Subcutaneous preadipocyte (primary cell): ENCODE measurements around the gene FBXO9. TPM values are rescaled to one million over a fixed set of nuclear protein-coding genes. Genes with fewer than 3 reads are reported as not detected.

Experiments used
- small RNA-seq: library from RNA; depleted of rRNA; stranded (forward); fragments of <200 nt; gene quantifications from one replicate; pipeline ENCODE3, GENCODE V24; 2012
- total RNA-seq: library from RNA; depleted of rRNA; stranded (reverse); fragments of >200 nt; gene quantifications from 2 replicates; pipeline ENCODE4 v1.2.3, GENCODE V29; 2012

Gene FBXO9
- 42.0 and 43.4 TPM in 2 replicates for total RNA-seq

DNA sequence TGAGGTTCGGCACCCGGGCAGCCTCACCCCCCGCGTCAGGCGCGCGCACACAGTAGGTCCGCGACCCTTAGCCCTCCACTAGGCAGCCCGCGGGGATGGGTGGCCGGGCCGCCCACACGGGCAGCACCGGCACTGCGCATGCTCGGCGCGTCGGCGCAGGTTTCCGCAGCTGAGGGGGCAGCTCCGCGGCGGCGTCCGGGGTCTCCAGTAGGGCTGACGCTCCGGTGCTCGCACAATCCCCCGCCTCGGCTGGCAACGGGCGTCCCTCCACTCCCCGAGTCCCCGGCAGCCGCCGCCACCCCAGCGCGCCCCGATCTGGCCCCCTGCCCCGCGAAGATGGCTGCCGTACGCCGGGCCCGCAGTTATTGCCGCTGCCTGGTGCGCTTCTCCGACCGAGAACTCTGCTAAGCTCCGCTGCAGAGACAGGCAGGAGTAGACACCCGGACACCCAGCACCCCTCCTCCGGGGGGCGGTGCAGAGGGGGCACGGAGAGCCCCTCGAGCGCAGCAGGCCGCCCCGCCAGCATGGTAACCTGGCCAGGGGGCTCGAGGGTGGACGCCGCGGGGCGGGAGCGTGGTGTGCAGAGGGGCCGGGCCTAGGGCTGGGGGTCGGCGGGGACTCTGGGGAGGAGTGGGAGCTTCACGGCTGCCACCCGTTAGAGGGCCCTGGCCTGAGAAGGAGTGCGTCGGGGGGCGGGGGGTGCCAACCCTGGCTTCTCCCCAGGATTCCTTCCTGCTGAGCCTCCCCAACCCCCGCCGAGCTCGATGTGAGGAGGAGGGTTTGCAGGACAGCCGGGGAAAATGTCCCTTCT, at the start of gene FBXO9:
Gene FBXO9, plus strand, starts transcription at position 139 of the 811 bp plus-strand sequence. Its CDS starts 386 bp downstream, at position 525.

DNA sequence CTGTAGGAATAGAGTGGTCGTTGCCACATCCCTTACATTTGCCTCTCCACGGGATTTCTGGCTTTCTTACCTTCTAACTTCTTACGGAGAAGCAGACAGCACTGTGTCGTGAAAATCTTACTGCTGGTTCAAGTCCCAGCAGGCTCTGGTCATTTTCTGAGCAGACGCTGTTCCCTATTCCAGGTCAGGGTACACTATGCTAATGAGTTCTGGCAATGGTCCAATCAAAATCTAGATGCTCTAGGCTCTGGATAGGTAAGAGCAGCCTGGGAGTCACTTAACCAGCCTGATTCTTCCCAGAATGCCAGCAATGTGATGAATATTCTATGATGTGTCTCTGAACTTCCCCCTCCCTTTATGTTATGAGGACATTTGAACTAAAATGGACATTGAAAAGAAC, 83.5 kb downstream of the FBXO9 start, which contains the start of gene GCM1:
Gene GCM1, minus strand, starts transcription at position 158 of the 400 bp plus-strand sequence. CDS start 3,209 bp downstream, outside the sequence.

Small RNA genes lying within 50 kb of the gene (small RNA-seq; reads per million reads assigned to genes)
- not detected for gene RN7SL244P

Other genes starting within 250 kb of the FBXO9 start
- not detected in 2 replicates for gene GSTA5, start 224.6 kb upstream of the FBXO9 start, total RNA-seq
- not detected in 2 replicates for gene GSTA3, start 155.7 kb upstream of the FBXO9 start, total RNA-seq
- 25.0 and 36.7 TPM in 2 replicates for gene GSTA4, start 70.1 kb upstream of the FBXO9 start, total RNA-seq
- 7.7 and 10.2 TPM in 2 replicates for gene CILK1, start 3.6 kb upstream of the FBXO9 start, total RNA-seq
- not detected in 2 replicates for gene GCM1, start 83.4 kb downstream of the FBXO9 start, total RNA-seq